ENCODE results near the gene SPATA2L. TPM values are rescaled to one million over a fixed set of nuclear protein-coding genes. Genes with fewer than 3 reads are reported as not detected.

SPATA2L gene
- total and polyA plus RNA-seq, 2 of the 8 experiments (the other 6 are each of a cell fraction or from before 2014, with no cell fraction given) = 9.3 to 12.5 TPM

- Histone ChIP-seq H3K4ac (replicated peaks; ENCODE audit: insufficient read length, low read depth, low read length) (no peak overlapping the region), H3K79me2 (ENCODE audit: control insufficient read depth in 1 of 2, insufficient read depth in 2 of 2, low read length in 2 of 2) (no peaks in the 10 kb centered on the region), H3K14ac (ENCODE audit: insufficient read length) (no peak overlapping the region), H3K23me2 (ENCODE audit: low read depth, low read length) (no peaks in the 10 kb centered on the region), H4K5ac (ENCODE audit: insufficient read length, low read depth, low read length) (no peak overlapping the region), H4K8ac (ENCODE audit: extremely low read depth, insufficient read depth, low read length) (no peak overlapping the region), H2BK15ac (ENCODE audit: low read length) (no peak overlapping the region), H3K18ac (ENCODE audit: extremely low read depth, low read length) (no peak overlapping the region), H4K91ac (replicated peaks; ENCODE audit: insufficient read length, low read length) (no peak overlapping the region), H4K20me1 (replicated peaks in 1 of 2; ENCODE audit: control insufficient read depth in 1 of 2, insufficient read depth in 2 of 2, low read length in 2 of 2) (peaks cover 4 to 9% of the 10 kb centered on the region in 2 experiments), H3K79me1 (ENCODE audit: low read depth, low read length) (peaks cover 2% of the 10 kb centered on the region; the same call in 1 of the 2 replicates), H3K9me3 (ENCODE audit: insufficient read depth in 2 of 2, low read depth in 1 of 2, low read length in 1 of 2) (no peaks in the 10 kb centered on the region), H2BK12ac (ENCODE audit: low read depth, low read length) (no peak overlapping the region), H3K4me3 (ENCODE audit: extremely low read depth in 1 of 4, insufficient read depth in 2 of 4, low read depth in 3 of 4, low read length in 4 of 4) (no peak overlapping the region), H3K27me3 (replicated peaks in 1 of 4; ENCODE audit: control insufficient read depth in 3 of 4, extremely low read depth in 1 of 4, insufficient read depth in 3 of 4, low read length in 3 of 4) (no peaks in the 10 kb centered on the region), H2BK120ac (replicated peaks; ENCODE audit: low read depth, low read length) (no peak overlapping the region), H3K23ac (ENCODE audit: insufficient read length) (no peak overlapping the region), H2BK5ac (ENCODE audit: low read depth, low read length) (no peak overlapping the region), H3K4me1 (replicated peaks in 1 of 4; ENCODE audit: control insufficient read depth in 3 of 4, insufficient read depth in 4 of 4, low read length in 3 of 4) (no peaks in the 10 kb centered on the region), H2AK5ac (ENCODE audit: low read depth, low read length) (no peak overlapping the region), H3K56ac (replicated peaks; ENCODE audit: insufficient read length, low read depth, low read length) (no peak overlapping the region), H3K9ac (replicated peaks in 1 of 4; ENCODE audit: extremely low read depth in 1 of 4, low read depth in 3 of 4, low read length in 3 of 4) (no peak overlapping the region), H3K36me3 (ENCODE audit: control insufficient read depth in 2 of 4, insufficient read depth in 4 of 4, low read length in 3 of 4) (peaks cover 34 to 77% (median 58%) of the 10 kb centered on the region in 4 experiments), H2AFZ (ENCODE audit: low read length) (no peak overlapping the region), H2BK20ac (ENCODE audit: low read length) (no peak overlapping the region), H3K27ac (ENCODE audit: low read depth, low read length) (no peak overlapping the region), H3K4me2 (ENCODE audit: insufficient read depth in 1 of 2, low read depth in 2 of 2, low read length in 2 of 2) (no peak overlapping the region)
- FAIRE-seq = no peak
- ChIA-PET POLR2A (ENCODE audit: partially characterized antibody) (interaction anchor here (1.0 to 5.4 kb wide), 5 partner anchors 11 to 25 kb away, joined by 3 to 19 read pairs (median 10); no protein-coding TSS in a partner anchor), CTCF (ENCODE audit: partially characterized antibody) (interaction anchor here (2.1 to 7.8 kb wide), 3 partner anchors 9 to 37 kb away, joined by 6 to 69 read pairs (median 9); no protein-coding TSS in a partner anchor)
- 86% methylated on average over 4 of the region's 4 CpGs; no CpG with 5 or more reads in 1 of the 2 experiments for WGBS, 2 experiments (ENCODE audit: extremely low coverage in 1 of 2, insufficient coverage in 1 of 2, insufficient read length in 1 of 2, insufficient replicate concordance in 2 of 2, low coverage in 1 of 2, low lambda C conversion rate in 2 of 2, missing lambda C conversion rate in 1 of 2)
- DNase-seq (ENCODE audit: low read depth in 1 of 2, low spot score in 2 of 2) = no peak
- TF ChIP-seq FOSL1 (IDR thresholded peaks at IDR 0.05; ENCODE audit: insufficient read depth, low read depth, low read length) (no peak), POU5F1 (IDR thresholded peaks at IDR 0.05; ENCODE audit: low read depth, low read length) (no peak), SP4 (IDR thresholded peaks at IDR 0.05; ENCODE audit: low read length) (no peak), CTBP2 (IDR thresholded peaks at IDR 0.05; ENCODE audit: borderline replicate concordance, insufficient read depth, insufficient read length, low read length) (no peak), CBX5 (IDR thresholded peaks at IDR 0.05; ENCODE audit: low read depth, low read length) (no peak), CHD1 (IDR thresholded peaks at IDR 0.05; ENCODE audit: low read depth, low read length) (no peak), RAD21 (IDR thresholded peaks at IDR 0.05 in 1 of 2, conservative IDR thresholded peaks at IDR 0.05 in 1 of 2; ENCODE audit: low read depth in 2 of 2, low read length in 2 of 2) (no peak), BACH1 (IDR thresholded peaks at IDR 0.05; ENCODE audit: low read length) (no peak), HDAC2 (IDR thresholded peaks at IDR 0.05; ENCODE audit: borderline replicate concordance in 1 of 2, low read depth in 2 of 2, low read length in 2 of 2) (no peak), SP2 (IDR thresholded peaks at IDR 0.05; ENCODE audit: low read length) (no peak), JUN (IDR thresholded peaks at IDR 0.05; ENCODE audit: low read depth, low read length) (no peak), JUND (IDR thresholded peaks at IDR 0.05; ENCODE audit: low read length) (no peak), YY1 (IDR thresholded peaks at IDR 0.05; ENCODE audit: low read depth, low read length) (no peak), ATF3 (IDR thresholded peaks at IDR 0.05; ENCODE audit: insufficient read depth, low read depth, low read length) (no peak)
Observed at GRCh38 chr16:89742948-89743347, 41.4 kb upstream of the SPATA2L start.

Data from H1 (cell line).